ENCODE results near the gene WIPF1.

DNA sequence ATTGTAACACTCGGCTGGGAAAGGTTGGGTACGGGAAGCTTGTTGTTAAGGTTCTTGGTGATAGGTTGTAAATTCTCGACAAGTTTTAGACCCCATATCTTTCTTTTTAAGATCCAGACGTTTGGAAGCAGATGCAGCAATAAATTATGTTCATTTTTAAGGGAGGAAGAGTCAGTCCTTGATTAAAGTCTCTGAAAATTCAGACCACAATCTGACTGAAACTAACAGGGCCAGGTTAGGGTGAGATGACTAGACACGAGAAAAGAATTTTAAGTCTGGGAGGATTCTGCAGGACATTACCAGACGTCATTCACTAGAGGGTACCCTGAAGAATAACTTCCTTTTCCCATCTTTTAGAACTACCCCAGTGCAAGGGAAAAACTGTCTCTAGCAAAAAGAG is 16.1 kb downstream of the WIPF1 start:
- TF ChIP-seq POLR2AphosphoS5 (IDR thresholded peaks at IDR 0.05; ENCODE audit: borderline replicate concordance, low read depth, low read length) (no peak), EZH2 (IDR thresholded peaks at IDR 0.05) (no peak), FOXP2 (optimal IDR thresholded peaks at IDR 0.05; ENCODE audit: control extremely low read depth, extremely low read length, insufficient read depth) (no peak)

Data from SK-N-MC (cell line).